Bladder microvascular endothelial cell (primary cell): ENCODE results near the gene ADAM22. TPM values are rescaled to one million over a fixed set of nuclear protein-coding genes. Genes with fewer than 3 reads are reported as not detected.

Experiments used
- total RNA-seq: library from RNA; depleted of rRNA; stranded (reverse); fragments of >200 nt; gene quantifications from 2 replicates; pipeline ENCODE4 v1.2.3, GENCODE V29; 2014

ADAM22 gene
- total RNA-seq = 0.16 and 0.57 TPM in 2 replicates

GRCh38 chr7:87933953-87934698 is at the start of gene ADAM22:
ADAM22 (plus strand) TSS chr7:87934251; CDS start chr7:87934466, 215 bp downstream.

GRCh38 chr7:88219781-88220747 is 286.0 kb downstream of the ADAM22 start, which contains the start of gene SRI:
SRI (minus strand) TSS chr7:88220038; CDS start chr7:88220026, 12 bp downstream.

Other genes with a start within 250 kb of the ADAM22 start
- 4.5 and 9.7 TPM in 2 replicates for gene SLC25A40, start 57.9 kb upstream of the ADAM22 start, total RNA-seq
- gene DBF4, start 57.8 kb upstream of the ADAM22 start, total RNA-seq = 12.3 and 16.5 TPM in 2 replicates